H9 (cell line): ENCODE measurements around the gene FITM2. TPM values are rescaled to one million over a fixed set of nuclear protein-coding genes. Genes with fewer than 3 reads are reported as not detected.

ENCODE experiments used
- DNase-seq: peaks from one replicate; pipeline ENCODE4 v3.0.0-alpha.2; 2017
- H2AFZ ChIP-seq: one replicate; pipeline ENCODE4 v1.6.1; 2013; ENCODE audit warnings: mild to moderate bottlenecking, low read length, control low read depth, moderate library complexity
- H2AK5ac ChIP-seq: 2 replicates; pipeline ENCODE4 v1.6.1; 2013; ENCODE audit warnings: low read length, control low read depth, mixed read lengths; ENCODE audit not compliant: insufficient read length
- H2BK120ac ChIP-seq: one replicate; pipeline ENCODE4 v1.6.1; 2013; ENCODE audit warnings: low read depth, mild to moderate bottlenecking, low read length, control low read depth, inconsistent platforms; ENCODE audit not compliant: poor library complexity, severe bottlenecking
- H2BK12ac ChIP-seq: 2 replicates; pipeline ENCODE4 v1.6.1; 2013; ENCODE audit warnings: low read length, control low read depth, mixed read lengths, low read depth; ENCODE audit not compliant: insufficient read length
- H2BK15ac ChIP-seq: 2 replicates; pipeline ENCODE4 v1.6.1; 2013; ENCODE audit warnings: low read depth, low read length, control low read depth
- H2BK20ac ChIP-seq: one replicate; pipeline ENCODE4 v1.6.1; 2013; ENCODE audit warnings: low read depth, mild to moderate bottlenecking, low read length, control low read depth, inconsistent platforms; ENCODE audit not compliant: poor library complexity, severe bottlenecking
- H2BK5ac ChIP-seq: 2 replicates; pipeline ENCODE4 v1.6.1; 2013; ENCODE audit warnings: low read length, control low read depth, mixed read lengths; ENCODE audit not compliant: insufficient read length
- H3K14ac ChIP-seq: 2 replicates; pipeline ENCODE4 v1.6.1; 2013; ENCODE audit warnings: low read length, control low read depth; ENCODE audit not compliant: insufficient read depth
- H3K18ac ChIP-seq: 2 replicates; pipeline ENCODE4 v1.6.1; 2013; ENCODE audit warnings: low read depth, mild to moderate bottlenecking, mixed read lengths, low read length, control low read depth; ENCODE audit not compliant: insufficient read length
- H3K23ac ChIP-seq: 2 replicates; pipeline ENCODE4 v1.6.1; 2013; ENCODE audit warnings: low read length, control low read depth, mixed read lengths, low read depth; ENCODE audit not compliant: insufficient read length
- H3K23me2 ChIP-seq: 2 replicates; pipeline ENCODE4 v1.6.1; 2013; ENCODE audit warnings: low read depth, mild to moderate bottlenecking, mixed read lengths, low read length, control low read depth; ENCODE audit not compliant: insufficient read length, poor library complexity, severe bottlenecking
- H3K27ac ChIP-seq: 2 replicates; pipeline ENCODE4 v1.5.1; 2013; ENCODE audit warnings: low read length, control low read depth, mixed read lengths, low read depth; ENCODE audit not compliant: insufficient read length
- H3K27me3 ChIP-seq: 2 replicates; pipeline ENCODE4 v1.6.1; 2013; ENCODE audit warnings: low read length, control low read depth, inconsistent platforms; ENCODE audit not compliant: insufficient read depth
- H3K4ac ChIP-seq: 2 replicates; pipeline ENCODE4 v1.6.1; 2013; ENCODE audit warnings: low read depth, mild to moderate bottlenecking, control low read depth, inconsistent platforms, low read length, moderate library complexity
- H3K4me1 ChIP-seq: 2 replicates; pipeline ENCODE4 v1.6.1; 2013; ENCODE audit warnings: low read length, control low read depth, inconsistent platforms; ENCODE audit not compliant: insufficient read depth
- H3K4me2 ChIP-seq: 2 replicates; pipeline ENCODE4 v1.6.1; 2013; ENCODE audit warnings: low read length, control low read depth, mixed read lengths; ENCODE audit not compliant: insufficient read length, insufficient read depth
- H3K56ac ChIP-seq: 2 replicates; pipeline ENCODE4 v1.6.1; 2013; ENCODE audit warnings: low read depth, mild to moderate bottlenecking, mixed read lengths, low read length, control low read depth; ENCODE audit not compliant: insufficient read length
- H3K79me1 ChIP-seq: 2 replicates; pipeline ENCODE4 v1.6.1; 2013; ENCODE audit warnings: low read depth, mild to moderate bottlenecking, moderate library complexity, low read length, control low read depth, inconsistent platforms; ENCODE audit not compliant: insufficient read depth, poor library complexity, severe bottlenecking
- H3K79me2 ChIP-seq: 2 replicates; pipeline ENCODE4 v1.6.1; 2013; ENCODE audit warnings: low read length, control low read depth, inconsistent platforms; ENCODE audit not compliant: insufficient read depth
- H3K9ac ChIP-seq: 2 replicates; pipeline ENCODE4 v1.6.1; 2013; ENCODE audit warnings: low read length, control low read depth, mixed read lengths; ENCODE audit not compliant: insufficient read length; ENCODE audit errors: extremely low read depth
- H3K9me3 ChIP-seq: one replicate; pipeline ENCODE4 v1.6.1; 2013; ENCODE audit warnings: low read depth, low read length, inconsistent platforms; ENCODE audit not compliant: control insufficient read depth
- H3T11ph ChIP-seq: one replicate; pipeline ENCODE4 v1.6.1; 2013; ENCODE audit warnings: mild to moderate bottlenecking, low read length, control low read depth, inconsistent platforms
- H4K20me1 ChIP-seq: one replicate; pipeline ENCODE4 v1.6.1; 2013; ENCODE audit not compliant: control insufficient read depth, insufficient read length, insufficient read depth
- H4K5ac ChIP-seq: 2 replicates; pipeline ENCODE4 v1.6.1; 2013; ENCODE audit warnings: low read depth, mild to moderate bottlenecking, mixed read lengths, low read length, control low read depth; ENCODE audit not compliant: insufficient read length
- H4K8ac ChIP-seq: replicated peaks from 2 replicates; pipeline ENCODE4 v1.6.1; 2013; ENCODE audit warnings: low read length, control low read depth, mixed read lengths, low read depth; ENCODE audit not compliant: insufficient read length
- H4K91ac ChIP-seq: 2 replicates; pipeline ENCODE4 v1.6.1; 2013; ENCODE audit warnings: low read depth, mild to moderate bottlenecking, moderate library complexity, mixed read lengths, low read length, control low read depth; ENCODE audit not compliant: insufficient read length
- H3K27ac Mint-ChIP-seq, 3 experiments: 2 replicates in 2 of 3; 3 replicates in 1 of 3; pipeline ENCODE4 v1.8.0; 2020 to 2021; ENCODE audit warnings: mixed read lengths in 3 of 3, mild to moderate bottlenecking in 1 of 3, moderate library complexity in 1 of 3
- H3K27me3 Mint-ChIP-seq: 2 replicates; pipeline ENCODE4 v1.8.0; 2021; ENCODE audit warnings: low read depth, mild to moderate bottlenecking, moderate library complexity, mixed read lengths
- H3K36me3 Mint-ChIP-seq, 3 experiments: 2 replicates in 2 of 3; 3 replicates in 1 of 3; pipeline ENCODE4 v1.8.0; 2020 to 2021; ENCODE audit warnings: low read depth in 3 of 3, mixed read lengths in 3 of 3; ENCODE audit not compliant: insufficient read depth in 1 of 3
- H3K4me1 Mint-ChIP-seq, 2 experiments: 2 replicates each; pipeline ENCODE4 v1.8.0; 2020; ENCODE audit warnings: mixed read lengths in 2 of 2
- H3K4me3 Mint-ChIP-seq, 2 experiments: 2 replicates in 1 of 2; 3 replicates in 1 of 2; pipeline ENCODE4 v1.8.0; 2020 to 2021; ENCODE audit warnings: mild to moderate bottlenecking in 2 of 2, mixed read lengths in 2 of 2, moderate library complexity in 1 of 2
- H3K9me3 Mint-ChIP-seq, 2 experiments: 2 replicates in 1 of 2; 3 replicates in 1 of 2; pipeline ENCODE4 v1.8.0; 2020; ENCODE audit warnings: mild to moderate bottlenecking in 2 of 2, mixed read lengths in 2 of 2, moderate library complexity in 1 of 2
- CTCF ChIP-seq: fragments of 200-600 bp; sonication (generic); conservative IDR thresholded peaks from 3 replicates; pipeline ENCODE4 v1.8.0; 2021; ENCODE audit warnings: antibody characterized with exemption, mild to moderate bottlenecking
- WGBS: extraction: QIAGEN DNeasy Blood & Tissue Kit; methylation state at CpG from one replicate; pipeline ENCODE4 v1.1.7; 2013; ENCODE audit warnings: missing lambda C conversion rate, low lambda C conversion rate, mixed read lengths; ENCODE audit not compliant: insufficient read length; ENCODE audit errors: extremely low coverage; 5-methylcytosine and 5-hydroxymethylcytosine counted together
- total RNA-seq: library from RNA; stranded (reverse); gene quantifications from 2 replicates; pipeline ENCODE4 v1.2.1, GENCODE V29; 2021

Gene FITM2
- total RNA-seq, 1 experiment from 2014 or later = 1.7 TPM

- no peaks in the 10 kb centered on the region for H3K9me3 Mint-ChIP-seq
- Histone ChIP-seq H3K4me2 (peak overlapping the region; percentile 57), H3T11ph (no peak overlapping the region), H2BK5ac (no peak overlapping the region), H4K20me1 (no peaks in the 10 kb centered on the region), H3K14ac (no peak overlapping the region; the same call in 1 of the 2 replicates), H3K9me3 (no peaks in the 10 kb centered on the region), H2AK5ac (no peak overlapping the region), H4K8ac (no peak overlapping the region), H3K23ac (no peak overlapping the region), H3K4me1 (no peaks in the 10 kb centered on the region), H3K9ac (no peak overlapping the region), H3K56ac (no peak overlapping the region), H3K79me2 (no peaks in the 10 kb centered on the region), H2BK20ac (no peak overlapping the region), H3K18ac (no peak overlapping the region), H4K5ac (no peak overlapping the region), H2BK15ac (no peak overlapping the region), H3K23me2 (peaks cover 7% of the 10 kb centered on the region), H2BK12ac (no peak overlapping the region), H3K4ac (no peak overlapping the region), H3K27ac (no peak overlapping the region), H2BK120ac (no peak overlapping the region), H2AFZ (no peak overlapping the region), H3K79me1 (no peaks in the 10 kb centered on the region), H3K27me3 (no peaks in the 10 kb centered on the region), H4K91ac (no peak overlapping the region)
- peaks cover 9 to 10% of the 10 kb centered on the region in 2 experiments for H3K4me1 Mint-ChIP-seq
- WGBS = no CpG with 5 or more reads among the region's 17 CpGs
- no peak for TF ChIP-seq CTCF
- no peaks in the 10 kb centered on the region for H3K36me3 Mint-ChIP-seq
- no peak overlapping the region for H3K27ac Mint-ChIP-seq
- no peak for DNase-seq
- peaks cover 25% of the 10 kb centered on the region for H3K27me3 Mint-ChIP-seq
- peak overlapping the region; percentile 79 to 88 for H3K4me3 Mint-ChIP-seq
Observed at GRCh38 chr20:44309763-44310663, 989 bp downstream of the FITM2 start.
